Kidney (tissue), 14 donors: ENCODE data around the gene TMEM169. TPM values are rescaled to one million over a fixed set of nuclear protein-coding genes. Genes with fewer than 3 reads are reported as not detected.

Experiments used
- DNase-seq, 5 donors: peaks; one replicate each; pipeline ENCODE4 v3.0.0-alpha.2; 2013 to 2020
- FAIRE-seq: peaks from 2 replicates; lab custom pipeline; 2012; peaks lifted over from hg19 to GRCh38; lab: Jason Lieb, UNC
- H3K27ac ChIP-seq, 2 donors: one replicate each; pipeline ENCODE4 v1.7.0; 2013; ENCODE audit warnings: low read depth in 2 of 2, low read length in 2 of 2, inconsistent platforms in 1 of 2
- H3K27me3 ChIP-seq: one replicate; pipeline ENCODE4 v1.7.1; 2013; ENCODE audit warnings: low read length, inconsistent platforms; ENCODE audit not compliant: control insufficient read depth, insufficient read depth
- H3K36me3 ChIP-seq, 3 donors: one replicate each; pipeline versions ENCODE4 v1.7.0 to v1.7.1; 2013; ENCODE audit warnings: low read length in 3 of 3, control low read depth in 1 of 3, inconsistent platforms in 1 of 3; ENCODE audit not compliant: insufficient read depth in 3 of 3, control insufficient read depth in 2 of 3
- H3K4me1 ChIP-seq, 3 donors: one replicate each; pipeline versions ENCODE4 v1.7.0 to v1.7.1; 2013; ENCODE audit warnings: low read length in 3 of 3, inconsistent platforms in 1 of 3, low read depth in 1 of 3; ENCODE audit not compliant: control insufficient read depth in 2 of 3, insufficient read depth in 2 of 3
- H3K4me3 ChIP-seq, 3 donors: one replicate each; pipeline versions ENCODE4 v1.7.0 to v1.8.1; 2013; ENCODE audit warnings: low read length in 3 of 3, control low read depth in 1 of 3, inconsistent platforms in 1 of 3
- H3K9ac ChIP-seq, 3 donors: one replicate each; pipeline versions ENCODE4 v1.7.0 to v1.7.1; 2013; ENCODE audit warnings: low read length in 3 of 3, control low read depth in 1 of 3, inconsistent platforms in 1 of 3
- H3K9me3 ChIP-seq, 3 donors: one replicate each; pipeline versions ENCODE4 v1.7.0 to v1.7.1; 2013; ENCODE audit warnings: low read length in 3 of 3, control low read depth in 1 of 3, inconsistent platforms in 1 of 3; ENCODE audit not compliant: control insufficient read depth in 2 of 3, insufficient read depth in 1 of 3
- intact Hi-C: fragments of 100-400 bp; cut with DNase I; formaldehyde crosslinking; loops from one replicate; pipeline ENCODE4 v1.11.1; 2022
- polyA plus RNA-seq: library from polyadenylated mRNA; stranded (reverse); fragments of 350-450 nt; fragmentation: Illumina TruSeq; extraction: RNeasy Lipid Tissue Mini Kit (QIAGEN cat#74804); gene quantifications from one replicate; pipeline ENCODE4 v1.2.3, GENCODE V29; 2014; ENCODE audit warnings: low read depth, low replicate concordance; ENCODE audit not compliant: insufficient read depth
- total RNA-seq: library from RNA; stranded (reverse); fragmentation: NEBNext Ultra II Directional; extraction: Animal tissue kit (Norgen Biotek cat#: 25700); gene quantifications from one replicate; pipeline ENCODE4 v1.2.1, GENCODE V29; 2021
- TF ChIP-seq, protein P1 (sequence below): IDR thresholded peaks from 3 replicates; pipeline ENCODE4 v1.5.1; 2012; ENCODE audit warnings: mild to moderate bottlenecking, moderate library complexity, borderline replicate concordance; ENCODE audit not compliant: insufficient read depth; ENCODE audit errors: extremely low read depth
- donor health status: control.
- donor health status: control.
- donor health status: control.
- donor health status: control.
- donor health status: control.
- donor health status: DM: yes; HTN: yes; CAD: no.
- donor health status: Normal renal cell carcinoma (clear cell type).

The TMEM169 gene
- total and polyA plus RNA-seq, 2 donors from 2014 or later, result 1.6 to 4.6 TPM

DNA sequence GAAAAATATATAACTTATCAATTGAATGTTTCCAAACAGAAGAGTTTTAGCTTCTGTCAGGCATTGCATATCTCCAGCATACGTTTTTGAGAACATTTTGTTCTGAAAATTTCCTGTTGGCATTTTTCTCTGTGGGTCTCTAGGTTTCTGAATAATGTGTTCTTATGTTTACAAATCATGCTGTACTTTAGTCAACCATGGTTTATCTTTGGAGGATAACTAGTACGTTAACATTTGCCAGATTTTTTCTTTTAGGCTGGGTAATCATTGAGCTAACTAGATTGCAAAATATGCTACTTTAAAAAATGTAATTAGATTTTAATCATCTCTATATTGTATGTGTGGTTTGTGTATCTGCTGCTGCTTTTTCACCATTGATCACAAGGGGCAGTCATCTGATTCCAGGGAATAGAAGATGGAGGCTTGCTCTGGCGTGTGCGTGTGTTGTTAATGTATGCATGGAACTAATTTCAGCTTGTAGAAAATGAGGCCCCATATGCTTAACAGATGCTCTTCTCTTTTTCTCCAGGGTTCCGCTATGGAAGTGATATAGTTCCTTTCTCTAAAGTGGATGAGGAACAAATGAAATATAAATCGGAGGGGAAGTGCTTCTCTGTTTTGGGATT is 48.7 kb downstream of the TMEM169 start:
- intact Hi-C loops, result no loop called here
- no peak overlapping the region for H3K27ac ChIP-seq
- DNase-seq (no peak), FAIRE-seq (no peak)
- H3K27me3 ChIP-seq, result no peaks in the 10 kb centered on the region
- H3K4me1 ChIP-seq, result no peaks in the 10 kb centered on the region
- H3K9ac ChIP-seq, result no peak overlapping the region
- H3K4me3 ChIP-seq, result no peak overlapping the region
- peaks cover 25 to 59% (median 47%) of the 10 kb centered on the region in 3 donors for H3K36me3 ChIP-seq
- H3K9me3 ChIP-seq, result no peaks in the 10 kb centered on the region
- TF ChIP-seq, protein P1, sequence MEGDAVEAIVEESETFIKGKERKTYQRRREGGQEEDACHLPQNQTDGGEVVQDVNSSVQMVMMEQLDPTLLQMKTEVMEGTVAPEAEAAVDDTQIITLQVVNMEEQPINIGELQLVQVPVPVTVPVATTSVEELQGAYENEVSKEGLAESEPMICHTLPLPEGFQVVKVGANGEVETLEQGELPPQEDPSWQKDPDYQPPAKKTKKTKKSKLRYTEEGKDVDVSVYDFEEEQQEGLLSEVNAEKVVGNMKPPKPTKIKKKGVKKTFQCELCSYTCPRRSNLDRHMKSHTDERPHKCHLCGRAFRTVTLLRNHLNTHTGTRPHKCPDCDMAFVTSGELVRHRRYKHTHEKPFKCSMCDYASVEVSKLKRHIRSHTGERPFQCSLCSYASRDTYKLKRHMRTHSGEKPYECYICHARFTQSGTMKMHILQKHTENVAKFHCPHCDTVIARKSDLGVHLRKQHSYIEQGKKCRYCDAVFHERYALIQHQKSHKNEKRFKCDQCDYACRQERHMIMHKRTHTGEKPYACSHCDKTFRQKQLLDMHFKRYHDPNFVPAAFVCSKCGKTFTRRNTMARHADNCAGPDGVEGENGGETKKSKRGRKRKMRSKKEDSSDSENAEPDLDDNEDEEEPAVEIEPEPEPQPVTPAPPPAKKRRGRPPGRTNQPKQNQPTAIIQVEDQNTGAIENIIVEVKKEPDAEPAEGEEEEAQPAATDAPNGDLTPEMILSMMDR, result no peak

DNA sequence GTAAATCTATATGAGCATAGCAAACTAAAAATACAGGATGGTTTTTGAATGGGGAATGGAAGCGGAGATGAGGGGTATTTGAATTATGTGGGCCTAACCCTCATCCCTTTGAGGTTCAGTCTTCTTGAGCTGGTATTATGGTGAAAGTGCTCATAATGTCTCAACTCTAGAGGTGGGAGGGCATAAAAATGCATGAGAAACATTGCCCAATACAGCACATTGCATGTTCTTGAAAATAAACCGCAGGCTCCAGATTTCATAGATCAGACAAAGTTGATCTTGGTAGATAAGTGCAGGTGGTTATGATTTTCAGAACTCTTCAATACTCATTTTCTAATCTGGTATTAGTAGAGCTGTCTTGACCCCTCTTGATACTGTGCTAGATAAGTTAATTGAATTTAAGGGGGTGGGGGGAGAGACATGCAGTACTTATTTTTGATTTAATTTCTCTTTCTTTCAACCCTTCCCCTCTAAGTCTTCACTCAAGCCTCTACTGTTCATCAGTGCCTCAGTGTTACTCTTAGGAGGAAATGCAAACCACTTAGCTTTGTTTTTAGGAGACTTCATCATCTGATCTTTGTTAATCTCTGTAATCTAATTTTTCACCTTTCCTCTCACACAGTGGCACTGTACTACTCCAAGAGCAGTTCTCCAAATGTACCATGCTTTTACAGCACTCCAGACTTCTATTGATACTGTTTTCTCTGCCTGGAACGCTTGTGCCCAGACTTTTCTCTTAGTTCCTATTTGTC is 49.6 kb downstream of the TMEM169 start:
- no peak overlapping the region for H3K9ac ChIP-seq

DNA sequence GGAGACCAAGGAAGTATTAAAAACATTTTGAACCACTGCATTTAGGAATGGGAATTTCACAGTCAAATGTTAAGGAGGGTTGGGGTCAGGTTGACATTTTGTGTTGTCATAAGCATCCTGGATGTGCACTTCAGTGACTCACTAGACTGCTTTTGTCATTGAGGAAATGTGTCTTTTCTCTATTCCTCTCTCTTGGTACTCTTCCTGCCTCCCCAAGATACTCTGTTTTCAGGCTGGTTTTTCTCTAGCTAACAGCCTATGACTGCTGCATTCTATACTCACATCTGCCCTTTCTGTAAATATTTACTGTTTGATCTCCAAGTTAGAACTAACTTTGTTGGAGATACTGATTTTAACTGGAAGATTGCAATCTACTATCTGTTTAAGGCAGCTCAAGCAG is 50.9 kb downstream of the TMEM169 start:
- no peaks in the 10 kb centered on the region for H3K4me1 ChIP-seq
- H3K36me3 ChIP-seq, result peaks cover 29 to 59% (median 42%) of the 10 kb centered on the region in 3 donors
- no peak for FAIRE-seq
- H3K27ac ChIP-seq, result no peak overlapping the region
- H3K4me3 ChIP-seq, result no peak overlapping the region
- no peak overlapping the region for H3K9ac ChIP-seq
- DNase-seq, result no peak
- no peaks in the 10 kb centered on the region for H3K27me3 ChIP-seq
- no peaks in the 10 kb centered on the region for H3K9me3 ChIP-seq
- intact Hi-C loops, result no loop called here
- TF ChIP-seq, protein P1, result no peak

More for the DNA sequence above, 49.6 kb downstream of the TMEM169 start:
- intact Hi-C loops, result no loop called here
- DNase-seq, result no peak
- Histone ChIP-seq H3K36me3 (peaks cover 25 to 51% (median 41%) of the 10 kb centered on the region in 3 donors), H3K27me3 (no peaks in the 10 kb centered on the region), H3K9me3 (no peaks in the 10 kb centered on the region), H3K4me1 (no peaks in the 10 kb centered on the region), H3K27ac (no peak overlapping the region), H3K4me3 (no peak overlapping the region)
- no peak for FAIRE-seq
- TF ChIP-seq, protein P1, result no peak
